DND-41 (cell line): ENCODE results near the gene GOLGA6L24.
"Not testable (repeated sequence)": the region's sequence is repeated elsewhere in the genome, so short reads cannot be mapped to it uniquely, and the experiment has no call there.

Source experiments
- CTCF ChIP-seq: IDR thresholded peaks from 2 replicates; pipeline ENCODE4 v1.5.1; 2012; ENCODE audit warnings: borderline replicate concordance, low read length, moderate library complexity, mild to moderate bottlenecking; ENCODE audit not compliant: poor library complexity, severe bottlenecking; ENCODE audit errors: extremely low read depth
- EZH2 ChIP-seq: IDR thresholded peaks from 3 replicates; pipeline ENCODE4 v1.6.1; 2012; ENCODE audit warnings: borderline replicate concordance, low read depth, mild to moderate bottlenecking, moderate library complexity, low read length, inconsistent platforms; ENCODE audit not compliant: severe bottlenecking

DNA sequence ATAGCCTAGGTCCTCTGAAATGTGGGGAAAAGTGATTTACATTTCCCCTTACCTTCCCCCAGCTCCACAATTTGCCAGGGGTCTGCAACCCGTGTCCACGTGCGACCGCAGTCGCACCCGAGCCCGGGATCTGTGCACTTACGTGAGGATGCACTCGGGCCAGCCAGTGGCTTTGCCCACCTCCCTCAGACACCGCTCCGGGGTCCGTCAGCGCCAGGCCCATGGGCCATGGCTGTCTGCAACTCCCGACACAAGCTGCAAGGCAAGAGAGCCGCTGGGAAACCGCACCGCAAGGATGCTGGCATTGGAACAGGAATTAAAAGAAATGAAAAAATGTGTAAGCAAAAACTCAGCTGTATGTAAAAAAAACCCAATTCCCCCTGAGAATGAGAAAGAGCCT, 7.6 kb upstream of the GOLGA6L24 start:
- not testable (repeated sequence) for TF ChIP-seq CTCF, EZH2
